ENCODE data around the gene UBALD1.

DNA sequence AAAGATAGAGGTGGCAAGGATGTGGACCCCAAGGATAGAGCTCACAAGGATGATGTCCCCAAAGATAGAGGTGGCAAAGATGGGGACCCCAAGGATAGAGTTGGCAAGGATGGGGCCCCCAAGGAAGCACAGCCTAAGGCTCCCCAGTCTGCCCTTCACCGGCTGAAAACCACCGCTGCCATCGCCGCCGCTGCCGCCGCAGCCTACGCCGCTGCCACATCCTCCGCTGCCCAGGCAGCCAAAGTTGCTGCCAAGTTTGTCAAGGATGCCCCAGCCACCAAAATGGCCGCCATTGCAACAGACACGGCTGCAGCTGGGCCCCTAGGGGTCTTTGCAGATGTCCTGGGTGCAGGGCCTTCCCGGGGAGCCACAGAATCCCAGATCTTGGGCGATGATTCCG, 38.7 kb downstream of the UBALD1 start:
- TF ChIP-seq FOXK2 (IDR thresholded peaks at IDR 0.05): no peak
- TF ChIP-seq FOXM1 (IDR thresholded peaks at IDR 0.05; ENCODE audit: borderline replicate concordance): no peak
- TF ChIP-seq SP1 (IDR thresholded peaks at IDR 0.05): no peak
- no peak for TF ChIP-seq CTBP1 (IDR thresholded peaks at IDR 0.05; ENCODE audit: borderline replicate concordance)
- TF ChIP-seq BHLHE40 (IDR thresholded peaks at IDR 0.05; ENCODE audit: borderline replicate concordance): no peak
- no peak for TF ChIP-seq HDGF (IDR thresholded peaks at IDR 0.05; ENCODE audit: borderline replicate concordance)
- no peak for TF ChIP-seq SUZ12 (IDR thresholded peaks at IDR 0.05)
- TF ChIP-seq ELF4 (IDR thresholded peaks at IDR 0.05): no peak
- no peak for TF ChIP-seq L3MBTL2 (conservative IDR thresholded peaks at IDR 0.05)
- TF ChIP-seq TARDBP (IDR thresholded peaks at IDR 0.05): no peak
- no peak for TF ChIP-seq NFRKB (IDR thresholded peaks at IDR 0.05)

Measured in HEK293T (cell line).